GM19238 (cell line): ENCODE results near the gene HSP90AB1.

ENCODE experiments used
- DNase-seq: peaks from one replicate; pipeline ENCODE4 v3.0.0; 2011; ENCODE audit warnings: low spot score; ENCODE audit not compliant: insufficient read length

Gene HSP90AB1

DNA sequence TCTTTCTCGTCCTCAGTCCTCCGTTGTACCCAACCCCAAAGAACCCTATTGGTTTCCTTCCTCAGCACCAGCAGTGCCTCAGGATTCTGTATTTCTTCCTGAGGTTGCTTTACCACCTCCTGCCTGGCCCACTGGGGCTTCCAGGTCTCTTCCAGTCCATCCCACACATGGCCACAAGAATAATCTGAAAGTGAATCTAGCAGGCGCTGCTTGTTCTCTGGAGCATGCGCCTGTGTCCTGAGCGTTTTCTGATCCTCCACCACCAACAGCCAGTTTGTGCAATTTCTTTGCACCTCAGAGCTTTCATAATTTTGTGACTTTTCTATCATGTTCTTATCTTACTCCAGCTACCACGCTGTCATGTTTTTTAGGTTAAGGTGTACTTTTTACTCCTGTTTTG lies 11.6 kb upstream of the HSP90AB1 start:
- no peak for DNase-seq

DNA sequence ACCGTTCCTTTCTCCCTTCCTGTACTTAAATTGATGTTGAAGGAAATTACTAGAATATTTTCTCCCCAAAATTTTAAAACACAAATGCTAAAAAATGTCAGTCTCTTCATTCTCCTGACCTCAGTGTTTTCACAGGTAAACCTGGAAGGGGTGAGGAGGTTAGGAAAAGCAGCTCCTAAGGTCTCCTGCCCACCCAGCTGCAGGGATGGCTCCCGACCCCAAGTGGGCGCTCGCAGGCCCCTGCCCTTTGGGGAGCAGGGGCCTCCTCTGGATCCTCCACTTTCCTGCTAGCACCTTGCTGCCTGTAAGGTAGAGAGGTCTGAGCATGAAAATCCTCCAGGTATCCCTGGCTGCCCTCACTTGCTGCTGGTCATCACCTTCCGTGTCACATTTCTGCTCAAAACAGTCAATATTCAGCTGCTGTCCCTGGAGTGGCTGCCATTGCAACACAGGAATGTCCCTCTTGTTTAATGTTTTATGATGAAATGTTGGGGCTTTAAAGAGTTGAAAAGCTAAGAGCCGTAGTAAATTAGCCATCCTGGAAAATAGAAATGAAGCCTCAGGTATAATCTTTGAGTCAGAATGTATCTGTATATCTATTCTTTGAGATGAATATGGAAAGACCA lies 10.9 kb upstream of the HSP90AB1 start:
- no peak for DNase-seq

DNA sequence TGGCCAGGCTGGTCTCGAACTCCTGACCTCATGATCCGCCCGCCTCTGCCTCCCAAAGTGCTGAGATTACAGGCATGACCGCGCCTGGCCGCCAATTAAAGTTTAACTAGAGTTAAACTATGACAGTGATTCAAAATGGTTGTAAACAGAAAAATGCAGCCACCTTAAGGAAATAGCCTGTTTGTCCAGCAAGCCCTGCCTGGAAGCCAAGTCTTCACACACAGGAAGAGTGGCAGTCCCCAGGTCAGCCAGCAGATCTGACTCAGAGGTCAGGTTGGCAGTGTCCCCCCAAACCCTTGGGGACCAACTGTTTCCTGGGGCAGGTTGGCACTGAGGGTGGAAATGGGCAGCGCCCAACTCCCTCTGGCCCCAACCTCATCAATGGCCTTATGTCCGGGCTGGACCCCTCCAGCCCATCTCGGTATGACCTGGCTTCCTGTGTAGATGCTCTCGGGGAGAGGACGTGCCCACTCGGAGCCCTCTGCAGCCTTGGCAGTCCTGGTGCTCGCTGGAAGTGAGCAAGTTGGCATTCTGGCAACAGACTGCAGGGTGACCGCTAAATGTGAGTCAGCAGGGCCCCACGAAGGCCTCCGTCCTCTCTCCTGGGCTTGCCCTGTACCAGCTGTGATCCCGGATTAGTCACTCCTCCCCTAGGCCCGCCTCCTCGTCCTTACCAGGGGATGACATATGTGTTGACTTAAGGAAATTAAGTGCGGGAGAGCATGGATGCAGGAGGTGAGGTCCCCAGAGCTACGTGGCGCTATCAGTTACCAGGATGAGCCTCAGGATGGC lies 9.7 kb upstream of the HSP90AB1 start:
- peak; percentile 55 for DNase-seq

DNA sequence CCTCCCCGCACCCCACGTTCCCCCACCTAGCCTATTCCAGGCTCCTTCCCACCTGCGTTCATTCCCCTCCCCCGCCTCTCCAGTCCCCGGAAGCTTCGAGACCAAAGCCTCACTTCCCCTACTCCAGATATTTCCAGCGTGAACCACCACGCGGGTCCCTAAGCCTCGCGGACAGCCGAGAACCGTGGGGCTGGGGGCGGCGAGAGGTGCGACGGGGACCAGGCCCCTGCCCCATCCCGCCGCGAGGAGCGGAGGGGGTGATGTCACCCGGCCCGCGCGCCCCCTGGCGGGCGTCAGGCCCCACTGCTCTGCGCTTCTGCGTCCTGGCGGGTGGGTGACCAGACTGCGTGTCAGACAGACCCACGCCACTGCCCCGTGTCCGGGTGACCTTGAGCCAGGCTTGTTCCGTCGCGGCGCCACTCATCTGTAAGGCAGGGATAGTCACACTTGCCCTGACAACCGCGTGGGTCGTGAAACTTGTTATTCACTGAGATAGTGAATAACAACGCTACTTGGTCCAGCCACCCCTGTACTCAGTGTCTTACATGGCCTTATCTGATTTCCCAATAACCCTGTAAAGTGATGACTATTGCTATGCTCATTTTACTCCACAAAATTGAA lies 9.0 kb upstream of the HSP90AB1 start:
- peak; percentile 83 for DNase-seq

DNA sequence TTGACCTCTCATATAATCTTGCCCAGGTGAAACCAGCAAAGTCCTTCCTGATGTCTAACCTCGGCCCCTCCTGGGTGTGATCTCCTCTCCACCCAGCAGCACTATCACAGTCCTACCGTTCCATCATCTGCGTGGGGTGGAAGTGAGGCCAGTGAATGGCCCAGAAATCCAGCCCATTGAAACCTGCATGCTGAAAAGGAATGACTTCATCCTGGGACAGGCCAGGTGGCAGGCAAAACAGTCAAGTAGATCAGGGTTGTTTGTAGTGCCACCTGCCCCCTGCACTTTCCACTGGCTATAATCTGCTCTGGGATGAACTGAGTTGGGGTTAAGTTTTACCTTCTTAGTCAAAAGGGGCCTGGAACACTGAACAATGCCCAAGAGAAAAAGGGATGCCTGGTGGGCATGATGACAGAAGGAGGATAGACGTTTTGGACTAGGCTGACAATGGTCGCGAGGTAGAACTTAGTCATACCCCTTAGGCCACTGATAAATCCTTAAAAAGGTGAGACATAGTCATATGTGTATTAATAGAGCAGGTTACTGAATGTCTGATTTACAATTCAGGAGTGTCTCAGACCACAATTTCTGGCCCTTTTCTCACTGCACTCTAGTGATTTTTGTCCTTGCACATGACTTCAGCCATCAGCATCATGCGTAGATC lies 8.1 kb upstream of the HSP90AB1 start:
- DNase-seq: no peak

GRCh38 chr6:44243345-44243744 lies 3.6 kb upstream of the HSP90AB1 start:
- no peak for DNase-seq

GRCh38 chr6:44245391-44245911 lies 1.4 kb upstream of the HSP90AB1 start:
- DNase-seq: no peak

DNA sequence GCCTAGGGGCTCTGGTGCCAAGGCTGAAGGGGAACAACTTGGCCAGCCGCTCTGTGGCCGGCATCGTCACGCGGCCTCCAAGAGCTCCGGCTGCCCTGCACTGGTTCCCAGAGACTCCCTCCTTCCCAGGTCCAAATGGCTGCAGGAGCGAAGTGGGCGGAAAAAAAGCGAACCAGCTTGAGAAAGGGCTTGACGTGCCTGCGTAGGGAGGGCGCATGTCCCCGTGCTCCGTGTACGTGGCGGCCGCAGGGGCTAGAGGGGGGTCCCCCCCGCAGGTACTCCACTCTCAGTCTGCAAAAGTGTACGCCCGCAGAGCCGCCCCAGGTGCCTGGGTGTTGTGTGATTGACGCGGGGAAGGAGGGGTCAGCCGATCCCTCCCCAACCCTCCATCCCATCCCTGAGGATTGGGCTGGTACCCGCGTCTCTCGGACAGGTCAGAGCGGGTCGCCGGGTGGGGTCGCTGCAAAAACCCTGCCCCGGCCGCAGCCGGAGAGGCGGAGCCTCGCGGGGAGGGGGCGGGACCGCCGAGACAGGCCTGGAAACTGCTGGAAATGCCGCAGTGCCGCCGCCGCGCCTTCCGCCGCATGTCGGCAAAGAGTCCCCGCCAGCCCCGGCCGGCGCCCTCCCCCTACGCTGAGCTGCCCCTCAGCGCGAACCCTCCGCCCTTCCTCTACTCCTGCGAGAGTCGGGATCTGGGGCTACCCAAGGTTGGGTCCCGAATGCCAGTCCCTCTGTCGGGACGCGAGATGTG lies 814 bp upstream of the HSP90AB1 start:
- DNase-seq: peak; percentile 74

- DNase-seq: peak; percentile 47
Measured at GRCh38 chr6:44247338-44248302, 719 bp downstream of the HSP90AB1 start.

DNA sequence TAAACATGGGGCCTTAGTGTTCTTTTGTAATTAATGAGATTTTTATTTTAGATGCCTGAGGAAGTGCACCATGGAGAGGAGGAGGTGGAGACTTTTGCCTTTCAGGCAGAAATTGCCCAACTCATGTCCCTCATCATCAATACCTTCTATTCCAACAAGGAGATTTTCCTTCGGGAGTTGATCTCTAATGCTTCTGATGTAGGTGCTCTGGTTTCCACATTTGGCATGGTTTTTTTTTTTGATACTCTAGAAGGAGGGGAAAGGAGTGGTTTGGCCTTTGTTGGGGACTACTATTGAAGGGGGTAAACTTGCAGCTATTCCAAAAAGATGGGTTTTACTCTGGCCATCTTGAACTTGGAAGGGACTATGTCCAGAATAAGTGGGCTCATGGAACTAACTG lies 1.7 kb downstream of the HSP90AB1 start:
- DNase-seq: no peak

- DNase-seq: no peak
Measured at GRCh38 chr6:44249082-44249748, 2.3 kb downstream of the HSP90AB1 start.

DNA sequence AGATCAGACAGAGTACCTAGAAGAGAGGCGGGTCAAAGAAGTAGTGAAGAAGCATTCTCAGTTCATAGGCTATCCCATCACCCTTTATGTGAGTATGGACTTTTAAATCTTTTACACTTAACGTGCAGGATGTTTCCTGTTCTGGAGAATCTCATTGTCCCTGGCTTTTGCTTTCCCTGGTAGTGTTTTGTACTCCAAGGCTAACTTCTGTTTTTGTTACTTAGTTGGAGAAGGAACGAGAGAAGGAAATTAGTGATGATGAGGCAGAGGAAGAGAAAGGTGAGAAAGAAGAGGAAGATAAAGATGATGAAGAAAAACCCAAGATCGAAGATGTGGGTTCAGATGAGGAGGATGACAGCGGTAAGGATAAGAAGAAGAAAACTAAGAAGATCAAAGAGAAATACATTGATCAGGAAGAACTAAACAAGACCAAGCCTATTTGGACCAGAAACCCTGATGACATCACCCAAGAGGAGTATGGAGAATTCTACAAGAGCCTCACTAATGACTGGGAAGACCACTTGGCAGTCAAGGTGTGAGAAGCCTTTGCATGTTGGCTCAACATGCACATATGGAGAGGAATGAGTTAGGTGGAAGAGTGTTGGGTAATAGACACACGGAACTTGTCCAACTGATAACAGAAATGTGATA lies 3.3 kb downstream of the HSP90AB1 start:
- no peak for DNase-seq

DNA sequence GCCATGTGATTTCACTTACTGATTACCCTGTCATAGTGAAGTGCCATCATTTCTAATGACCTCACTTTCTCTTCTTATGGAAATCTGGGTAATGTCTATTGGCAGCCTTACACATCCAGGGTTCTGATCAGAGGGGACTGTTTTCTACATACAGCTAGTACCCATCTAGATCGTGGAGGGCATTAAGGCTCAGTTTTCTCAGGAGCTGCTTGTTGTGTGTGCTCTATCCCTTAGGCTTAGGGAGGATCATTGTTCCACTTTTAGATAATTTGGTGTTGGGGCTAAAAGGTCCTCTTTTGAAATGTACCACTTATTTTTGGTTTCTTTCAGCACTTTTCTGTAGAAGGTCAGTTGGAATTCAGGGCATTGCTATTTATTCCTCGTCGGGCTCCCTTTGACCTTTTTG lies 3.8 kb downstream of the HSP90AB1 start:
- no peak for DNase-seq

- no peak for DNase-seq
Measured at GRCh38 chr6:44251576-44252524, 4.9 kb downstream of the HSP90AB1 start.

DNA sequence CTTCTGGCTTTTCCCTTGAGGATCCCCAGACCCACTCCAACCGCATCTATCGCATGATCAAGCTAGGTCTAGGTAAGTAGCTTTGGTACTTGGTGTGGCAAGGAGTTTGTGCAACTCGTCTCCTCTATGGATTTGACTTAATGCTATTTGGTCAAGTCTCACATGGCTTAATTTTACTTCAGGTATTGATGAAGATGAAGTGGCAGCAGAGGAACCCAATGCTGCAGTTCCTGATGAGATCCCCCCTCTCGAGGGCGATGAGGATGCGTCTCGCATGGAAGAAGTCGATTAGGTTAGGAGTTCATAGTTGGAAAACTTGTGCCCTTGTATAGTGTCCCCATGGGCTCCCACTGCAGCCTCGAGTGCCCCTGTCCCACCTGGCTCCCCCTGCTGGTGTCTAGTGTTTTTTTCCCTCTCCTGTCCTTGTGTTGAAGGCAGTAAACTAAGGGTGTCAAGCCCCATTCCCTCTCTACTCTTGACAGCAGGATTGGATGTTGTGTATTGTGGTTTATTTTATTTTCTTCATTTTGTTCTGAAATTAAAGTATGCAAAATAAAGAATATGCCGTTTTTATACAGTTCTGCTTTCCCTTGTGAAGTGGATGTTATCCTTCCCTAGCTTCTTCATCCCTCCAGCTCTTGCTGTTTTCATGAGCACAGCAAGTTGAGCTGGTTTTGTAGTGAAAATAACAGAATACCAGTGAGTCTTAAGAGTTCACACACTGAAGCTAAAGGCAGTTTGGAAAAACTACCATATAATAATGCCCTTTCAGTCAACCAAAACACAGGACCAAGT lies 6.6 kb downstream of the HSP90AB1 start:
- DNase-seq: no peak

DNA sequence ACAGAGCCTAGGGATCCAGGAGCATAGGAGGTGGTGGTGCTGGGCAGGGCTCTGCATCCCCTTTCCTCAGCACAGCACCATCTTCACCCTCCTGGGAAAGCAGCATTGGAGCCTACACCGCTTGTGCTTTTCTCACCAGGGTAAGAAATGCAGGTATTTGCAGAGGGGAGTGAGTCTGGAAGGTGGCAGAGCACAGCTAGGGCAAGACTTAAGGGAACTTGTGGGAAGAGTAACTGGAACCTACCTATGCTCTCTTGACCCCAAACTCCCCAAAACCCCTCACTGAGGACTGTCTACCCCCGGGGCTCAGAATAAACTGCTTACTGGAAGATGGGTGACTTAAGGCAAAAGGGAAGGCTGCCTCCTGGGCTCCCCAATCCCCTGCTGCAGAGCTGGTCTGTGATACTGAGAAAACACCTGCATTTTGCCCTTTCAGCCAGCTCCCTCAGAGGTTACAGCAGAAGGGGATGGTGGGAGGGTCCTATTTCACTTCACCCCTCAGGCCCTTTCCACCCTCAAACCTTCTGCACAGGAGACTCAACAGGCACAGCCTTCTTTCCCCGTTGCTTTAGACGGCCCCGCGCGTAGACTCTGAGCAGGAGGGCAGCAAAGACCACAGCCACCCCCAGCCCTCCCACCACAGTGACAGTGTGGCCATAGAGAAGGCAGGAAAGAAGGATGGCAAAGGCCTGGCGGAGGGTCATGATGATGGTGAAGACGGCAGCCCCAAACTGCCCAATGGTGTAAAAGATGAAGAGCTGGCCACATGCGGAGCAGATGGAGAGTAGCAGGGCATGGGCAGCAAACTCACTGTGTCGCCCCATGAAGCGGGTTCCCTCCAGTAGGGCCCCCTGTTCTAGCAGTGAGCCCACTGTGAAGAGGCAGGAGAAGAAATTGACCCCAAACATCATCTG lies 7.5 kb downstream of the HSP90AB1 start:
- no peak for DNase-seq
